Kidney (tissue), 14 donors: ENCODE measurements around the gene SYNGAP1. TPM values are rescaled to one million over a fixed set of nuclear protein-coding genes. Genes with fewer than 3 reads are reported as not detected.
A peak's percentile ranks its signal among the peaks of the same experiment; 100 is the strongest.
"Not testable (repeated sequence)": the region's sequence is repeated elsewhere in the genome, so short reads cannot be mapped to it uniquely, and the experiment has no call there.

ENCODE experiments used
- DNase-seq, 5 donors: peaks; one replicate each; pipeline ENCODE4 v3.0.0-alpha.2; 2013 to 2020
- FAIRE-seq: peaks from 2 replicates; lab custom pipeline; 2012; peaks lifted over from hg19 to GRCh38; lab: Jason Lieb, UNC
- H3K27ac ChIP-seq, 2 donors: one replicate each; pipeline ENCODE4 v1.7.0; 2013; ENCODE audit warnings: low read depth in 2 of 2, low read length in 2 of 2, inconsistent platforms in 1 of 2
- H3K27me3 ChIP-seq: one replicate; pipeline ENCODE4 v1.7.1; 2013; ENCODE audit warnings: low read length, inconsistent platforms; ENCODE audit not compliant: control insufficient read depth, insufficient read depth
- H3K36me3 ChIP-seq, 3 donors: one replicate each; pipeline versions ENCODE4 v1.7.0 to v1.7.1; 2013; ENCODE audit warnings: low read length in 3 of 3, control low read depth in 1 of 3, inconsistent platforms in 1 of 3; ENCODE audit not compliant: insufficient read depth in 3 of 3, control insufficient read depth in 2 of 3
- H3K4me1 ChIP-seq, 3 donors: one replicate each; pipeline versions ENCODE4 v1.7.0 to v1.7.1; 2013; ENCODE audit warnings: low read length in 3 of 3, inconsistent platforms in 1 of 3, low read depth in 1 of 3; ENCODE audit not compliant: control insufficient read depth in 2 of 3, insufficient read depth in 2 of 3
- H3K4me3 ChIP-seq, 3 donors: one replicate each; pipeline versions ENCODE4 v1.7.0 to v1.8.1; 2013; ENCODE audit warnings: low read length in 3 of 3, control low read depth in 1 of 3, inconsistent platforms in 1 of 3
- H3K9ac ChIP-seq, 3 donors: one replicate each; pipeline versions ENCODE4 v1.7.0 to v1.7.1; 2013; ENCODE audit warnings: low read length in 3 of 3, control low read depth in 1 of 3, inconsistent platforms in 1 of 3
- H3K9me3 ChIP-seq, 3 donors: one replicate each; pipeline versions ENCODE4 v1.7.0 to v1.7.1; 2013; ENCODE audit warnings: low read length in 3 of 3, control low read depth in 1 of 3, inconsistent platforms in 1 of 3; ENCODE audit not compliant: control insufficient read depth in 2 of 3, insufficient read depth in 1 of 3
- intact Hi-C: fragments of 100-400 bp; cut with DNase I; formaldehyde crosslinking; loops from one replicate; pipeline ENCODE4 v1.11.1; 2022
- polyA plus RNA-seq: library from polyadenylated mRNA; stranded (reverse); fragments of 350-450 nt; fragmentation: Illumina TruSeq; extraction: RNeasy Lipid Tissue Mini Kit (QIAGEN cat#74804); gene quantifications from one replicate; pipeline ENCODE4 v1.2.3, GENCODE V29; 2014; ENCODE audit warnings: low read depth, low replicate concordance; ENCODE audit not compliant: insufficient read depth
- total RNA-seq: library from RNA; stranded (reverse); fragmentation: NEBNext Ultra II Directional; extraction: Animal tissue kit (Norgen Biotek cat#: 25700); gene quantifications from one replicate; pipeline ENCODE4 v1.2.1, GENCODE V29; 2021
- TF ChIP-seq, protein P1 (sequence below): IDR thresholded peaks from 3 replicates; pipeline ENCODE4 v1.5.1; 2012; ENCODE audit warnings: mild to moderate bottlenecking, moderate library complexity, borderline replicate concordance; ENCODE audit not compliant: insufficient read depth; ENCODE audit errors: extremely low read depth
- donor health status: control.
- donor health status: control.
- donor health status: control.
- donor health status: control.
- donor health status: control.
- donor health status: DM: yes; HTN: yes; CAD: no.
- donor health status: Normal renal cell carcinoma (clear cell type).

SYNGAP1 gene
- total and polyA plus RNA-seq, 2 donors from 2014 or later, result 2.7 to 17.8 TPM

GRCh38 chr6:33397541-33397940 lies 22.3 kb upstream of the SYNGAP1 start:
- H3K27ac ChIP-seq, result no peak overlapping the region
- no peaks in the 10 kb centered on the region for H3K9me3 ChIP-seq
- no peaks in the 10 kb centered on the region for H3K36me3 ChIP-seq
- FAIRE-seq (no peak), DNase-seq (no peak)
- H3K4me1 ChIP-seq, result peaks cover 0 to 2% (median 0%) of the 10 kb centered on the region in 3 donors
- TF ChIP-seq, protein P1, sequence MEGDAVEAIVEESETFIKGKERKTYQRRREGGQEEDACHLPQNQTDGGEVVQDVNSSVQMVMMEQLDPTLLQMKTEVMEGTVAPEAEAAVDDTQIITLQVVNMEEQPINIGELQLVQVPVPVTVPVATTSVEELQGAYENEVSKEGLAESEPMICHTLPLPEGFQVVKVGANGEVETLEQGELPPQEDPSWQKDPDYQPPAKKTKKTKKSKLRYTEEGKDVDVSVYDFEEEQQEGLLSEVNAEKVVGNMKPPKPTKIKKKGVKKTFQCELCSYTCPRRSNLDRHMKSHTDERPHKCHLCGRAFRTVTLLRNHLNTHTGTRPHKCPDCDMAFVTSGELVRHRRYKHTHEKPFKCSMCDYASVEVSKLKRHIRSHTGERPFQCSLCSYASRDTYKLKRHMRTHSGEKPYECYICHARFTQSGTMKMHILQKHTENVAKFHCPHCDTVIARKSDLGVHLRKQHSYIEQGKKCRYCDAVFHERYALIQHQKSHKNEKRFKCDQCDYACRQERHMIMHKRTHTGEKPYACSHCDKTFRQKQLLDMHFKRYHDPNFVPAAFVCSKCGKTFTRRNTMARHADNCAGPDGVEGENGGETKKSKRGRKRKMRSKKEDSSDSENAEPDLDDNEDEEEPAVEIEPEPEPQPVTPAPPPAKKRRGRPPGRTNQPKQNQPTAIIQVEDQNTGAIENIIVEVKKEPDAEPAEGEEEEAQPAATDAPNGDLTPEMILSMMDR, result no peak
- H3K27me3 ChIP-seq, result no peaks in the 10 kb centered on the region
- no peak overlapping the region for H3K9ac ChIP-seq
- H3K4me3 ChIP-seq, result no peak overlapping the region
- intact Hi-C loops, result no loop called here

DNA sequence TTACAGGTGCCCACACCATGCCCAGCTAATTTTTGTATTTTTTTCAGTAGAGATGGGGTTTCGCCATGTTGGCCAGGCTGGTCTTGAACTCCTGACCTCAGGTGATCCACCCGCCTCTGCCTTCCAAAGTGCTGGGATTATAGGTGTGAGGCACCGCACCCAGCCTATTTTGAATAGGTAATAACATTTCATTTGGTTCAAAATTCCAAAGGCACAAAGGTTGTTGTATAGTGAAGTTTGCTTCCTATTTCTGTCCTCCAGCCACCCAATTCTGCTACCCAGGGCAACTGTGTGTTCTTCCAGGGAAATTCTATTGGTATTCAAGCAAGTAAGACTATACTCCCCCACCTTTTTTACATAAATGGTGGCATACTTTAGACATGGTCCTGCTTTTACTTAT lies 21.3 kb upstream of the SYNGAP1 start:
- H3K9me3 ChIP-seq, H3K9ac ChIP-seq, H3K27me3 ChIP-seq, H3K4me1 ChIP-seq, DNase-seq, H3K27ac ChIP-seq, intact Hi-C loops, H3K4me3 ChIP-seq, FAIRE-seq, H3K36me3 ChIP-seq: not testable (repeated sequence)

DNA sequence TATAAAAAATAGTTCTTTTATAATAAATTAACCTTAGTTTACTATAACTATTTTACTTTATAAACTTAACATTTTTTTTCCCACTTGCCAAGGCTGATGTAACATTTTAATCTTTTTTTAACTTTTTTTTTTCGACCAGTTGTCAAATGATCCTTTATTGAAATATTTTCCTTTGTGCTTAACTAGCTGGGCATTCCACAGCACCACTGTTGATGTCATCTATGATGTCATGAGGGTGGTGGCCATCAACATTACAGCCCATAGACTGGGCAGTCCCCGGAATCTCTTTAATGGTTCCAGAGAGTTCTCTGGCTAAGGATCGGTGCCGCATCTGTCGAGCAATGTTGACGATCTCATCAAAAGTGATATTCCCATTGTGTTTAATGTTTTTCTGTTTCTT lies 20.0 kb upstream of the SYNGAP1 start:
- DNase-seq, H3K27me3 ChIP-seq, H3K27ac ChIP-seq, FAIRE-seq, H3K36me3 ChIP-seq, H3K4me1 ChIP-seq, intact Hi-C loops, H3K9ac ChIP-seq, H3K9me3 ChIP-seq, H3K4me3 ChIP-seq: not testable (repeated sequence)

GRCh38 chr6:33404884-33405283 lies 15.0 kb upstream of the SYNGAP1 start:
- FAIRE-seq (no peak), DNase-seq (peak in 1 of 5 donors; percentile 61)
- H3K9ac ChIP-seq, result no peak overlapping the region
- H3K4me3 ChIP-seq, result no peak overlapping the region
- no peaks in the 10 kb centered on the region for H3K9me3 ChIP-seq
- TF ChIP-seq, protein P1, result no peak
- no peaks in the 10 kb centered on the region for H3K36me3 ChIP-seq
- peaks cover 0 to 7% (median 0%) of the 10 kb centered on the region in 3 donors for H3K4me1 ChIP-seq
- H3K27ac ChIP-seq, result no peak overlapping the region
- intact Hi-C loops, result no loop called here
- no peaks in the 10 kb centered on the region for H3K27me3 ChIP-seq
